BE2C (cell line): ENCODE results near the gene C2CD2.

Experiments
- DNase-seq: peaks from one replicate; pipeline ENCODE4 v3.0.0-alpha.2; 2020
- H3K27me3 ChIP-seq: fragments of 250-450 bp; sonication (Bioruptor Pico); 2 replicates; pipeline ENCODE4 v1.5.1; 2020; ENCODE audit warnings: mild to moderate bottlenecking
- H3K36me3 ChIP-seq: fragments of 250-450 bp; sonication (Bioruptor Pico); 2 replicates; pipeline ENCODE4 v1.5.1; 2020; ENCODE audit warnings: mild to moderate bottlenecking
- H3K4me1 ChIP-seq: fragments of 250-450 bp; sonication (Bioruptor Pico); 2 replicates; pipeline ENCODE4 v1.5.1; 2020
- H3K4me3 ChIP-seq: 2 replicates; pipeline ENCODE4 v1.5.1; 2011; ENCODE audit warnings: low read depth, low read length
- H3K9me3 ChIP-seq: fragments of 250-450 bp; sonication (Bioruptor Pico); 2 replicates; pipeline ENCODE4 v1.5.1; 2020
- CTCF ChIP-seq: IDR thresholded peaks from 2 replicates; pipeline ENCODE4 v1.5.1; 2012; ENCODE audit warnings: mild to moderate bottlenecking, low read depth, low read length

The C2CD2 gene

DNA sequence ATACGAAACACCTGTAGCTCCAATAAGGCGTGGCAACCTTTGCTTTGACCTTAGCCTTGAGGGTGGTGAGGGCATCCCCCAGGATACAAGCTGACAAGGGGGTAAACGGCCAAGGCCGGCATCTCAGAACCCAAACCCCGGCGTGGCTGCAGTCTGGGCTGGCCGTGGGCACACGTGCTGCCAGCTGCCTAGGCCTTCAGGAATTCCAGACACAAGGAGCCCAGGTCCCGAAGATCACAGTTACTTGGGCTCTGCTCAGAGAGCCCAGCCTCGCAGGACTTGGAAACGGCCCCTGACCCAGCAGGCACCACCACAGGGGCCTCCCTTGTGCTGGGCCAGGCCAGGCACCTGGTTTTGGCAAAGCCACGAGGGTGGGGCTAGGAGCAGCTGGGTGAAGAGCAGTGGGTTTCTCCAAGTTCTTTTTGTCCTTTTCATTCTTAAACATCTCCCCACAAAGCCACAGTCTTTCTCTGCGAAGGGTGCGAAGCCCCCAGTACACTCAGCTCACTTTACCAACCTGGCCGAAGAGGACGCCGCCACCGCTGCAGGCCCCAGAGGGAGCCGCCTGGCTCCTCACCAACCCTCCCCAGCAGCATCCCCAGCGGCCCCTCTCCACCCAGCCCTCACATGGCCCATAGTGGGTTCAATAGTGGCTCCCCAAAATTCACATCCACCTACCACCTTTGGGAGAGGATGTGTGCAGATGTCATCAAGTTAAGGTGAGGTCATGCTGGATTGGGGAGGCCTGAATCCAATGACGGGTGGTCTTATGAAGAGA lies 101.5 kb downstream of the C2CD2 start:
- H3K27me3 ChIP-seq: no peaks in the 10 kb centered on the region
- no peak for DNase-seq

DNA sequence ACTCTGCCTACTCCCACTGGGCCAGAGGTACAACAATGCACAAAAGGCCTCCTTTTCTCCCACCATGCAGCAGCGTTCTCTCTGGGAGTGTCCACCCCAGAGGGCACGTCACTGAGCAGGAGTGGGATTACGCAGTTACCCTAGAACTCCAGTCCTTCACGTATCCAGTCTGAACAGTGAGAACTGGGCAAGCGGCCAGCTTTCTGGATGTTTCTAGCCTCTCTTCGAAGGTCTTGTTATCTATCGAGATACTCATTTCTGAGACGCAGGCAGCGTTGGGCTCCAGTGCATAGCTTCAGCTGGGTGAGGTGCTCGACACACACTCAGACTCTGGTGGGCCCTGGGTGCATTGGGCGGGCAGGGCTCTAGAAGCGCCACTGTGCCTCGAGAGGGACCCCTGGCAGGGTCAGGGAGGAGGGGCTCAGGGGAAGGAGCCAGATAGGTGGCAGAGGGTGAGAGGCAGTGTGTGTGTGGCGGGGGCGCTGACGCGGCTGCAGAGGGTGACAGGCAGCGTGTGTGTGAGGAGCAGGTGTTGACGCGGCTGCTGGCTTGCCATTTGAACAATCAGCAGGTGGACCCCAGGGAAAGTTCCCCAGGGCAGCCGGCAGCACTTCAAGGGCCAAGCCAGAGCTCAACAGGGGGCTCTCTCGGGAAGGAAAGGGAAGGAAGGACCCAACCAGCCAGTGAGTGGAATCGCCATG lies 102.6 kb downstream of the C2CD2 start:
- TF ChIP-seq CTCF: no peak
- Histone ChIP-seq H3K4me3 (no peak overlapping the region), H3K4me1 (no peaks in the 10 kb centered on the region), H3K9me3 (no peaks in the 10 kb centered on the region), H3K36me3 (peaks cover 14% of the 10 kb centered on the region), H3K27me3 (no peaks in the 10 kb centered on the region)
- no peak for DNase-seq

More for the DNA sequence above, 101.5 kb downstream of the C2CD2 start:
- Histone ChIP-seq H3K4me1 (no peaks in the 10 kb centered on the region), H3K9me3 (no peaks in the 10 kb centered on the region), H3K36me3 (peaks cover 19% of the 10 kb centered on the region), H3K4me3 (no peak overlapping the region)
- no peak for TF ChIP-seq CTCF

DNA sequence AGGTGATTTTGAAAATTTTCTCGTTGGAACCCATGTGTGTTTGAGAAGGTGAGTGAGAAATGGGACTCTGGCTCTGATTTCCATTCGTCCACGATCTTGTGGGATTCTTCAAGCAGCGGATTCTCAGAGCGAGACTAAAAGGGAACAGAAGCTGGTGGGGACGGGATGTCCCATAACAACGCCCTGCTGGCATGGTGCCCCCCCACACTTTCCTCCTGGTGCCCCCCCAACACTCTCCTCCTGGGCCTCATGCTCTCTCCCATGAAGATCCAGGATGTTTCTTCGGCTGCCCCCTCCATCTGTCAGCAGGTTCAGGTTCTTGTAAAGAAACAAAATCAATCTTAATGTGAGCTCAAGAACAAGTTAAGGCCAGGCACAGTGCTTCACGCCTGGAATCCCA lies 103.7 kb downstream of the C2CD2 start:
- Histone ChIP-seq H3K4me3 (no peak overlapping the region), H3K9me3 (no peaks in the 10 kb centered on the region), H3K36me3 (peaks cover 12% of the 10 kb centered on the region), H3K27me3 (no peaks in the 10 kb centered on the region), H3K4me1 (no peaks in the 10 kb centered on the region)
- TF ChIP-seq CTCF: no peak
- no peak for DNase-seq

GRCh38 chr21:41848958-41849580 lies 104.7 kb downstream of the C2CD2 start:
- DNase-seq: no peak
- H3K27me3 ChIP-seq: no peaks in the 10 kb centered on the region
- no peak overlapping the region for H3K4me3 ChIP-seq
- H3K9me3 ChIP-seq: no peaks in the 10 kb centered on the region
- H3K36me3 ChIP-seq: peaks cover 4% of the 10 kb centered on the region
- no peak for TF ChIP-seq CTCF
- H3K4me1 ChIP-seq: no peaks in the 10 kb centered on the region

GRCh38 chr21:41848533-41848932 lies 105.3 kb downstream of the C2CD2 start:
- H3K4me3 ChIP-seq: no peak overlapping the region
- TF ChIP-seq CTCF: no peak
- no peaks in the 10 kb centered on the region for H3K4me1 ChIP-seq
- H3K27me3 ChIP-seq: no peaks in the 10 kb centered on the region
- no peaks in the 10 kb centered on the region for H3K9me3 ChIP-seq
- no peak for DNase-seq
- no peaks in the 10 kb centered on the region for H3K36me3 ChIP-seq
